ENCODE data around the gene NCAM1. TPM values are rescaled to one million over a fixed set of nuclear protein-coding genes. Genes with fewer than 3 reads are reported as not detected.

Gene NCAM1
- total and polyA plus RNA-seq, 12 donors: 38.7 to 181 (median 111) TPM

DNA sequence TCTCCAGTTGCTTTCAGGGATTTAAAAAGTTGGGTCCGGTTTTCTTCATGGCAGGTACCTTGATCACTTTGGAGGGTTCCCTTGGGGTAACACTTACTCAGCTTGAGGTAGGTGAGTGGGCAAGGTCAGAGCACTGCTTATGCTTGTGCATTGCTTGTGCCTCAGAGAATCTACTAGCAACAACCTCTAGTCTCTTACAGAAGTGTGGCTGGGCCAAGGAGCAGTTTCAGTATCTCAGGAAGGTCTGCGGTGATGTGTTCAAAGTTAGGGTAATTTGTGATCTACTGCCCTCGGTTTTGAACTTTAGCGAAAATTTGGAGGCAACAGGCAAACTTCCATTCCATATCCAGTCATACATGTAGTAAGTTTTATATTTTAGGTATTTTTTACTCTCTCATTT, 62.8 kb downstream of the NCAM1 start:
- H3K4me1 ChIP-seq (replicated peaks in 1 of 2): no peaks in the 10 kb centered on the region
- no peaks in the 10 kb centered on the region for H3K36me3 ChIP-seq (replicated peaks in 1 of 2)
- no peak for TF ChIP-seq CTCF (IDR thresholded peaks at IDR 0.05)
- no peak for TF ChIP-seq POLR2A (IDR thresholded peaks at IDR 0.05)
- 87 to 92% (median 90%) methylated on average over 4 of the region's 4 CpGs for WGBS, 4 donors
- DNase-seq: no peak
- intact Hi-C loops (cut with DNase I): no loop called here
- no peaks in the 10 kb centered on the region for H3K27me3 ChIP-seq
- H3K4me3 ChIP-seq: no peak overlapping the region
- no peaks in the 10 kb centered on the region for H3K9me3 ChIP-seq (replicated peaks in 1 of 3)
- no peak overlapping the region for H3K27ac ChIP-seq

DNA sequence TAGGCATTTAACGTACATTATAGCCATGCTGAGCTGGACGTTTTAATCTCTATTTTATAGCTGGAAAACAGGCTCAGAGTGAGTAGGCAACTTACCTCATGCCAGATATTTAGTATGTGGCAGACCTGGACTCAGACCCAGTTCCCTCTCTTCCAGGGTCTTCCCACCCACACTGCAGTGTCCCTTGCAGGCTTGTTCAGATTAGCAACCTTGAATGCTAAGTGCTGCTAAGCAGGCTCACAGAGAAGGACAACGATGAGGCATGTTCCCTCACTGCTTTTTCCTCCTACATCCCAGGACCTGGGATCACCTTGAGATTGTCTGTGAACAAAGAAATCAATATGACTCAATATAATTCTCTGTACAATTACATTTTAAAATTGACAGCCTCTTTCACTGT, 65.6 kb downstream of the NCAM1 start:
- no peaks in the 10 kb centered on the region for H3K27me3 ChIP-seq
- intact Hi-C loops (cut with DNase I): no loop called here
- H3K4me1 ChIP-seq (replicated peaks in 1 of 2): no peaks in the 10 kb centered on the region
- 39 to 52% (median 49%) methylated on average over 3 of the region's 3 CpGs for WGBS, 4 donors
- TF ChIP-seq CTCF (IDR thresholded peaks at IDR 0.05) (no peak), POLR2A (IDR thresholded peaks at IDR 0.05) (no peak)
- H3K27ac ChIP-seq: no peak overlapping the region
- no peaks in the 10 kb centered on the region for H3K36me3 ChIP-seq (replicated peaks in 1 of 2)
- peak in 1 of 7 donors; percentile 24 for DNase-seq
- no peaks in the 10 kb centered on the region for H3K9me3 ChIP-seq (replicated peaks in 1 of 3)
- H3K4me3 ChIP-seq: no peak overlapping the region

- DNase-seq: no peak
- 80 to 86% (median 85%) methylated on average over 5 of the region's 5 CpGs for WGBS, 4 donors
- intact Hi-C loops (cut with DNase I): no loop called here
- Histone ChIP-seq H3K27ac (no peak overlapping the region), H3K36me3 (replicated peaks in 1 of 2) (no peaks in the 10 kb centered on the region), H3K27me3 (no peaks in the 10 kb centered on the region), H3K4me3 (no peak overlapping the region), H3K9me3 (replicated peaks in 1 of 3) (no peaks in the 10 kb centered on the region), H3K4me1 (replicated peaks in 1 of 2) (peaks cover 0 to 2% of the 10 kb centered on the region in 2 donors)
- TF ChIP-seq POLR2A (IDR thresholded peaks at IDR 0.05) (no peak), CTCF (IDR thresholded peaks at IDR 0.05) (no peak)
These were observed 73.4 kb downstream of the NCAM1 start for GRCh38 chr11:113034576-113034975.

GRCh38 chr11:113035708-113036107, 74.5 kb downstream of the NCAM1 start:
- Histone ChIP-seq H3K36me3 (replicated peaks in 1 of 2) (no peaks in the 10 kb centered on the region), H3K9me3 (replicated peaks in 1 of 3) (no peaks in the 10 kb centered on the region), H3K4me3 (no peak overlapping the region), H3K27ac (no peak overlapping the region), H3K27me3 (no peaks in the 10 kb centered on the region), H3K4me1 (replicated peaks in 1 of 2) (peaks cover 0 to 2% of the 10 kb centered on the region in 2 donors)
- WGBS, 4 donors: 73 to 97% (median 95%) methylated on average over 3 of the region's 3 CpGs
- intact Hi-C loops (cut with DNase I): no loop called here
- TF ChIP-seq CTCF (IDR thresholded peaks at IDR 0.05) (no peak), POLR2A (IDR thresholded peaks at IDR 0.05) (no peak)
- DNase-seq: no peak
